Stimulated activated CD4-positive, alpha-beta T cell treated with anti-CD3 and anti-CD28 coated beads, Interleukin-12 subunit alpha, Interleukin-12 subunit beta, amount 100 ng/mL, for 48 hours (primary cell): Measurements from ENCODE around the gene COL3A1.

Experiments used
- DNase-seq, 3 donors: peaks; one replicate each; pipeline ENCODE4 v3.0.0-alpha.2; 2020; ENCODE audit warnings: low read depth in 2 of 3, low spot score in 1 of 3

The COL3A1 gene

DNA sequence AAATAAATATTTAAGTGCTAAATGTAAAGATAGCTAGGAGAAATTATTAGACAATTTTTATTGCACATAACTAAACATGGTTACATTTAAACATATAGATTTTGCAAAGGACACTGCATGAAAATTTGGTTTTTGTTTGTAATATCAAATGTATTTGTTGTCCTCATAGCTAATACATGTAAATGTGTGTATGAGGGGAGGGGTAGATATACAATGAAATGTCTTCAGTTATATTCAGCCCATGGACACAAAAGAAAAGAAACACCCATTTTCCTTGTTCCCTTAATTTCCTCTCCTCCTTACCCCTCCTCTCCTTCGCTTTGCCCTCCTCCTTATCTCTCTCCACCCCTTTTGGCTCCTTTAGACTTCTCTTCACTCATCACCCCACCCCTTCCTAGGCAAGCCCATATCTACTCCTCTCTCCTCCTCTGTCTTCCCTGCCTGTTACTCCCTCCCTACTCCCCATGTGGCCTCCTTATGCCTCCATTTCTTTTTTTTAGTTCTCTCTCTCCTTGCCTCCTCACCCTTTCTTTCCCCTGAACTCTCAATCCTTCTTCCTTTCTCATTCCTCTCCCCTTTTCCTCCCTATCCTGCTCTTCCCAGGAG, 1.4 kb downstream of the COL3A1 start:
- no peak for DNase-seq

DNA sequence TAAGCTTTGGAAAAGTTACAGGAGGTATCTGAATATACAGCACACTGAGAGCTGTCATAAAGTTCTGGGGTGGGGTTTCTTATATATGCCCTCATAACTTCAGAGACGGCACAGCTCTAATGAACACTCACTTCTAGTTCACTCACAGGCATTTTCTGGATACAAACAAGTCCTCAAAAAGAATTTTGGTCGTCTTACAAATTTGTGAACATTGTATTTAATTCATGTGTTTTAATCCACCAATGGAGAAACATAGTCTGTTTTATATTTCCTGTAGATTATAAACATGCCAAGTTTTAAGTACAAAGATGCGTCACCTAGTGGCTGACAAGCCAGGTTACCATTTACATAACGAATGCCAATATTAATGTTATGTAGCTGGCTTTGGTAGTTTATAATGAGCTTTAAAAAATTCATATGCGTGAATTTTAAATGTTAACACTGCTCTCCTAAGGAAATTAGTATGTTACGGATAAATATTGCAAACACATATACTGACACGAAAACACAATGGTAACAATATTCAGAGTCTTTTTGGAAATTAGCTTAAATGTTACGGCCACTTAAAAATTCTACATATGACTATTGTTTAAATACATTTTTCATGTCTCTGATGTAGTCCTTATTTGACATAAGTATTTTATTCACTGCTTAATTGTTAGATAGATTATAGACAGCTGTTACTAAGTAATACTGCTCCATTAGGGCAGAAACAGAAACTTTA, 2.5 kb downstream of the COL3A1 start:
- DNase-seq: no peak

DNA sequence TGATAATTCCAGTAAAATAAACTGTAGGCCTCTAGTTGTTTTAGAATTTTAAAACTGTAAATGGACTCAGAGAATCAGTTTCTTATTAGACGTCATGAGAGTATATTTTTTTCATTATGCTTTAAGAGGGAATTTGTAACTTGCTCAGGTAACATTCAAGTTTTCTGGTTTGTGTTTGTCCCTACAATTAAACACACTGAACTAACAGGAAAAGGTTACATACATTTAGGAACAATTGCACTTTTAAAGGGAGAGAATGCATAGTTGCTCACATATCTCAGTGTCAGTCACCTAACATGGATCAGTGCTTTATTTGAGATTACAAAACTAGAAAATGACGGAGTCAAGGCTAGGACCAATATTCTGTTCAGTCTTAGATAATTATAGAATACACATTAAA, 3.1 kb downstream of the COL3A1 start:
- DNase-seq: no peak

DNA sequence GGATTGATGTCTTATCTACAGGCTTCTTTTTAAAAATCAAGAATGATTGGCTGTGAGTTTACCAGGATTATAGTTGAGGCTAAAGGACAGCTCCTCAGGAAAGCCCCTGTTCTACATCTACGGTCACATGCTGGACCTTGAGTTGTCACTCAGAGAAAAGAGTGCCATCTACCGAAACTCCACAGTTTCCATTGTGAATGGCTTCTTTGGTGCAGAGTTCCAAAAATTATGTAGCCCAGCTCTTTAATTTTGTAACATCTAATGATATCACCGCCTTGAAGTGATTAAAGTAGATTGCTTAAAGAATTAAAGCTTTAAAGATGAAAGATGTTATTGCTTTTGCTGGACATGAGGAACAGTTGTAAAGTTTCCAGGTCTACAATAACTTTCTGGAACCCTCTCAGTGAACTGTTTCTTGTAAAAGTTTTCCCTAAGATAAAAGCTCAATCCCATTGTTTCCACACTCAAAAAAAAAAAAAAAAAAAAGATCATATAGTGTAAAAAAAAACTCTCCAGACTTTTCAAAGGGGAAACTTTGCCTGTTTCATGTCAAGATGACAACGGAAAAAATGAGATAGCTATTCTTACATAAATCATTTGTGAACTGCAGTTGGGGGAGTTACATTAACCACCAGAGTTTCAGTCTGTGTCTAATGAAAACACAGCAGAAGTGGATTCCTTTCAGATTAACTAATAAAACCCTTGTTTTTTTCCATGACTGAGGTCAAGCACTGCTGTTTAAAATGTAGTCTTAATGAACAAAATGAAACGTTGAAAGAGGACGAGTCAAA, 4.3 kb downstream of the COL3A1 start:
- no peak for DNase-seq

DNA sequence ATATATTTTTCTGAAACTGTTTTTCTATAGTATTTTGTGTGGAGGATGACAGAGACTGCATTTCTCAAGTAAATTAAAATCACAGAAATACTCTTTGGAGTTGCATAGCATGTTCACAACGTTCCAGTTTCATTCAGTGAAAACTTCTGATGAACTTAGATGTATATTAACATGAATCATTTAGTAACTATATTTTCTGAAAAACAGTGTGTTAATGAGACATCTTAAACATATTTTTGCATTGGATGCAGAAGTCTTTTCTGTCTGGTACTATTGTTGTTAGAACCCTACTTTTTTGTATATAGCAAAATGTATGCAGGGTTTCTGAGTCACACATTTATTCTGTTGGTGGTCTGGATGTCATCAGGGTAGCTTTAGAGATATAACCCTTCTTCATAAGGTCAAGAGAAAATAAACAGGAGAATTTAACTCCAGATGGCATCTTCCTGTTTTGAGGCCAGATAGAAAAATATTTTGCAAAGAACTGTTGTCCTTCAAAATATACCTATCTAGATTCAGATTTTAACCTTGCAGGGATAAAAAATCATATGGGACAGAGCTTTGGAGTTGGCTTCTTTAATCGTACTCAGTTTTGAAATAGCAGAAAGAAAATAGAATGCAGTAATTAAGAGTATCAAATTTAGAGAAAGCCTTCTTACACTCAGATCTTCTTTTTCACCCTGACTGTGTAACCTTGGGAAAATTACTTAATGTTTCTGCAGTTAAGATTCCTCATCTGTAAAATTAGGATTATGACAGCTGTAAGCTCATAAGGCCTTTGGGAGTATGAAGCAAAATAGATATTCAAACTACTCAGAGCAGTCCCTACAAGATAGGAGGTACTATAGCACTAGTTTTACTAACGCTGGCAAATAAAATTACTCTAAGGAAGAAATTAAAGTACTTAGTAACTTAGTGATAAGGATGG, 5.3 kb downstream of the COL3A1 start:
- DNase-seq: no peak

DNA sequence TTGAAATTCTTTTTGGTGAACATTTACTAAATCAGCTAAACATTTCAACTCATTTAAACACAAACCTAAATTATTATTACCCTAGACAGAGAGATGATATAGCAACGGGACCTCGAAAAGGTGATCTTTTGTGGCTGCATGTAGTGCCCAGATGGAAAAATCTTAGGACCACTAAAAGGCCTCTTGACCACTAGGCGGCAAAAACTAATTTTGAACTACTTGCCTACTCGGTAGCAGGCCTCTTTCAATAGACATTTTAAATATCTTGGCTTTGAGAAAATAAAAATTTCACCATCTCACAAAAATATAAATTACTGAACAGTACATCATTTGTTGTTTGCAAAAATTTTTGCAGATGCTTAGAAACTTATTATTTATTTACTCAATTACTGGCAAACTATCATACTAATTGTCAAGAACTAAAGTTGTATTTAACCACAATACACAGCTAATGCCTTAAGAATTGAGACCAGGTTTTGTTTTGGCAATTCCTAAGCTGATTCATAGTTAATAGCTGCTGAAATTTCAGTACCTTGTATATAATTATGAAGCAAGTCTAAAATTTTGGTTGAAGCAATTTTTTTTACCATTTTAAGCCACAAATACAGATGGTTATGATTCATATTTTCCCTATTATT, 9.4 kb downstream of the COL3A1 start:
- no peak for DNase-seq

DNA sequence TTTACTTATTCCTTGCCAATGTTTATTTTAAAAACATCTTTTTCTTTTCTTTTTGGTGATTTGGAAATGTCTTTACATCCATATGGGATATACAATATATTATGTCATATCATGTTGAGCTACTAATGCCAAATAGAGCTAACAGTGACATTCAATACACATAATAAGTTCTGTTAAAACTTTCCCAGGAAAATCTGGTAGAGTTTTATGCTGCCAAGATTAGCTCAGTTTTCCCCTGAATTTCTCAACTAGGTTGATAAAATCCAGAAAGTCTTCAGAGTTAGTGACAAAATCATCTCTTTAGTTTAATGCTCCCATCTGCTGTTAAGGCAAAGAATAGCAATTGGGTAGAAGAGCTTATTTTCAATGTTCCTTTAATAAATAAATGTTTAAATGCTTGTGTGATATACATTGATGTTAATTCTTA, 9.9 kb downstream of the COL3A1 start:
- no peak for DNase-seq

DNA sequence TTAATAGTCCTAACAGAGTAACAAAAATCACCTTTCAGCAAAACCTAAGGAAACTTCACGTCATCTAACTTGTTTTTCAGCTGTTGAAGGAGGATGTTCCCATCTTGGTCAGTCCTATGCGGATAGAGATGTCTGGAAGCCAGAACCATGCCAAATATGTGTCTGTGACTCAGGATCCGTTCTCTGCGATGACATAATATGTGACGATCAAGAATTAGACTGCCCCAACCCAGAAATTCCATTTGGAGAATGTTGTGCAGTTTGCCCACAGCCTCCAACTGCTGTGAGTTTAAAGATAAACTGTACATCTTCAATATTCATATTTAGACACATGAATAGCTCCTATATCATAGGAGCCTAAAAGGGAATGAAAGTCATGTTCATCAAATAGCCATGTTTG, 10.5 kb downstream of the COL3A1 start:
- no peak for DNase-seq

DNA sequence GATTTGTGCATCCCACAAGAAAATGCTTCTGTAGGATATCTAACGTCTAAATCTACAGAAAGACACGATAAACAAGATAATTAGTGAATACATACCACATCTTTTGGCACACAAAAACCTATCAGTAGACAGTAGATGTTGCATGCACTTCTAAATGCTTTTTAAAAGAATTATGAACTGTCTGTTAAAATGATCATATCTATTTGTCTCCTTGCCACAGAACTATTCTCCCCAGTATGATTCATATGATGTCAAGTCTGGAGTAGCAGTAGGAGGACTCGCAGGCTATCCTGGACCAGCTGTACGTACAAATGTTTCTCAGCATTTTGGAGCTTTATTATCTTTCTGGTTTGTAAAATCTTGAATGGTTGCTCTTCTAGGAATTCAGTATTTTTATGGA, 12.7 kb downstream of the COL3A1 start:
- DNase-seq: no peak

DNA sequence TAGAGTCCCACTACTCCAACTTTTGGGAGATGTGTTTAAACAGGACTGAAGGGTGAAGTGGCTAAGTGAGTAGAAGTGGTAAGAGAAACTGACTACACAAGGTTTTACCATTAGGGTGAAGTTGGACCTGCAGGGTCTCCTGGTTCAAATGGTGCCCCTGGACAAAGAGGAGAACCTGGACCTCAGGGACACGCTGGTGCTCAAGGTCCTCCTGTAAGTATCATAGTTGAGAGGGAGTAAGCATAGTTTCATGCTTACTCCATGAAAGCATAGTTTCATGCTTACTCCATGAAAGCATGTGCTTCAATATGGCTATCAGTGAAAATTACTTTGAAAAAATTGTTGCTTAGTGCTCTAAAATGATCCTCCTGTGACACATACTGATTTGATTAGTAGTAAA, 19.1 kb downstream of the COL3A1 start:
- no peak for DNase-seq

DNA sequence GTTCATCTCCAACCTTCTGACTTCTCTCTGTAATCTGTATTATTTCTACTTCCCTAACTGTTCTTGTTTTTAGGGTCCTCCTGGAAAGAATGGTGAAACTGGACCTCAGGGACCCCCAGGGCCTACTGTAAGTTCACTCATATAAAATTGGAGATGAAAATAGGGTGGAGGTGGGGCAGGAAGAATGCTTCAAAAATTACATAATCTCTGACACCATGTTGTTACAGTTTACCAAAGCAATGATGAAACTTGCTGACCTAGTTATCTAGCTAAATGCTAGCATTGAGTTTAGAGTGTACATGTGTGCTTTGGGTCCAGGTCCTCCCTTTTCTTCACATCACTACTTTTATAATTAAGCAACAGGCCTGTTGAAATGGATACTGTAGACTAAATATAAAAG, 23.1 kb downstream of the COL3A1 start:
- no peak for DNase-seq

DNA sequence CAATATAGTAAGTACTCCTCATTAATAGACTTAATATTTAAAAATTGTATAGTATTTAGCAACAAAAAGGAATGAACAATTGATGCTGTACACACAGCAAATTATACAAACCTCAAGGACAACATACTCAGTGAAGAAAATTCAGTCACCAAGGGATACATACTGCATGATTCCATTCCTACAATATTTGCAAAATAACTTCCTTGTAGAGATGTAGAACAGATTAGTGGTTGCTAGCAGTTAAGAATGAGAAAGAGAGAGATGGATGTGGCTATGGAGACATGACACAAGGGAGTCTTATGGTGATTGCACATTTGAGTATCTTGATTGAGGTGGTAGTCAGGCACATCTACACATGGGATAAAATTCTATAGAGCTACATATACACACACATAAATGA, 26.0 kb downstream of the COL3A1 start:
- DNase-seq: no peak

DNA sequence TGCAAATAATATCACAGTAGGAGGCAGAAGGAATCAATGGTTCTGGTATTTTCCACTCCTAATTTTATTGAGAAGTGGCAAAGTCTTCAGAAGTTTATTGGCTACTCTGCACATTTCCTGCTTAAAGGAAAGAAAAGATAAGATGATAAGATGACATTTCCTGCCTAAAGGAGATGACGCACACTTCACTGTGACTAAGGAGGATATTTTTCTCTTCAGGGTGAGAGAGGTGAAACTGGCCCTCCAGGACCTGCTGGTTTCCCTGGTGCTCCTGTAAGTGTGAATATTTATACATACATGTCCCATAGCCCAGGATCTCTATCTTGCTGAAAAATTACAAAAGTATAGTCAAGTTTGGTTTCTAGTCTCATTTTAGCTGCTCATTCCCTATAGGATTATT, 27.9 kb downstream of the COL3A1 start:
- no peak for DNase-seq

DNA sequence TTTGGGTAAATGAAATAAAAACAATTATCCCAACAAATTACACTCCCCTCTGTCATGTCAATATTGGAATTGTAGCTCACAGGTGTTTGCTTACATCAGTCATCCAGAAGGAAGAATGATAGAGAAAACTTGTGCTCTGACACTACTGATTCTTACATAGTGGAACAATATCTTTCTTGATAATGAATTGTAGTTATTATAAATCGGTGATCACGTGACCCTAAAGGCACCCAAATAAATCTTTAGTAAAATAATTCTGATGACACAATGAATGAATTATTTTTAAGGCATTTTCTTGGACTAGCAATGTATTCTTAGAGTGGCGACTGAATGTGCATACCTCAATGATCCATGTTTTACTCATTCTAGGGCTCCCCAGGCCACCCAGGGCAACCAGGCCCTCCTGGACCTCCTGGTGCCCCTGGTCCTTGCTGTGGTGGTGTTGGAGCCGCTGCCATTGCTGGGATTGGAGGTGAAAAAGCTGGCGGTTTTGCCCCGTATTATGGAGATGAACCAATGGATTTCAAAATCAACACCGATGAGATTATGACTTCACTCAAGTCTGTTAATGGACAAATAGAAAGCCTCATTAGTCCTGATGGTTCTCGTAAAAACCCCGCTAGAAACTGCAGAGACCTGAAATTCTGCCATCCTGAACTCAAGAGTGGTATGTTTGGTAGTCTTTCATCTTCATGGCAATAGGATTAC, 34.5 kb downstream of the COL3A1 start:
- no peak for DNase-seq

DNA sequence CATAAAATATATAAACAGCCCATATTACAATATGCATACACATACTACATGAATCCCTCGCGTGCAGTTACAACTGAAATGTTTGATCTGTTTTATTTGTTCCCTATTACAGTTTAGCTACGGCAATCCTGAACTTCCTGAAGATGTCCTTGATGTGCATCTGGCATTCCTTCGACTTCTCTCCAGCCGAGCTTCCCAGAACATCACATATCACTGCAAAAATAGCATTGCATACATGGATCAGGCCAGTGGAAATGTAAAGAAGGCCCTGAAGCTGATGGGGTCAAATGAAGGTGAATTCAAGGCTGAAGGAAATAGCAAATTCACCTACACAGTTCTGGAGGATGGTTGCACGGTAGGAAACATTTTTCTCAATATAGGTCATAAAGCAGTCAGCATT, 36.4 kb downstream of the COL3A1 start:
- no peak for DNase-seq

DNA sequence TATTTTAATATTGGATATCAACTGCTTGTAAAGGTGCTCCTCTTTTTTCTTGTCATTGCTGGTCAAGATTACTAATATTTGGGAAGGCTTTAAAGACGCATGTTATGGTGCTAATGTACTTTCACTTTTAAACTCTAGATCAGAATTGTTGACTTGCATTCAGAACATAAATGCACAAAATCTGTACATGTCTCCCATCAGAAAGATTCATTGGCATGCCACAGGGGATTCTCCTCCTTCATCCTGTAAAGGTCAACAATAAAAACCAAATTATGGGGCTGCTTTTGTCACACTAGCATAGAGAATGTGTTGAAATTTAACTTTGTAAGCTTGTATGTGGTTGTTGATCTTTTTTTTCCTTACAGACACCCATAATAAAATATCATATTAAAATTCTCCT, 38.2 kb downstream of the COL3A1 start:
- DNase-seq: no peak

DNA sequence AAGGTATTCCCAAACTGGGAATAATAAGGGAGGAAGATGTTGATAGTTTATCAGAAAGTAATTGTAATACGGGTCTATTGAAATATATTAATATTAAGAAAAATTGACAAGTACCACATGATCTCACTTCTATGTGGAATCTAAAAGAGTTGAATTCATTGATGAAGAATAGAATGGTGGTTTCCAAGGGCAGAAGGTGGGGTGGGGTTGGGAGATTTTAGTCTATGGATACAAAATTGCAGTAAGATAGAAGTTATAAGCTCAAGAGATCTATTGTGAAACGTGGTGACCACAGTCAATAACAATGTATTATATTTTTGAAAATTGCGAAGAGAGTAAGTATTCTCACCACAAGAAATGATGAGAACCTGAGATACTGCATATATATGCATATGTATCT, 38.9 kb downstream of the COL3A1 start:
- DNase-seq: no peak

DNA sequence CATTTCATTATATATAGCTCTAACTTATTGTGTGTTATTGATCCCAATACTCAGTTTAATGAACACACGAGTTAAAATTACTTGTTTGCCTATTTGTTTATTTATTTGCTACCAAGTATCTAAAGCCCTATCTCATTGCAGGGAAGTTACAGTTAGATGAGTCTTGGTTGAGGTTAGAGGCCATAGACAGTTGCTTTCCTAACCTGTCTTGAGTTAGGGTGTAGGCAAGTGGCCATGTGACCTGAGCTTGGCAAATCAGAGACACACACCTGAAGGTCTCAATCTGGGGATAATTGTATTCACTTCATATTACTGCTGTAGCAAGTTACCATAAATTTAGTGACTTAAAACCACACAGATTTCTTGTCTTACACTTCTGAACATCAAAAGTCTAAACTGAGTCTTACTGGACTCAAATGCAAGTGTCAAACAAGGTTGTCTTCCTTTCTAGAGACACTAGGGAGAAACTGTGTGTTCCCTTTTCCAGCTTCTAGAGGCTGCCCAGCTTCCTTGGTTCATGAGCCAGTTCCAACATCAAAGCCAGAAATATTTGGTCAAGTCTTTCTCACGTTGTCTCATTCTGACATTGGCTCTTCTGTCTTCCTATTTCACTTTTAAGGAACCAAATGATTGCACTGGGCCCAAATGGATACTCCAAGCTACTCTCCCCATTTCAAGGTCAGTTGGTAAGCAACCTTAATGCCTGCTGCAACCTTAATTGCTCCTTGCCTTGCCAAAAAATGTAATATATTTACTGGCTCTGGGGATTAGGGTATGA, 39.7 kb downstream of the COL3A1 start:
- DNase-seq: no peak

DNA sequence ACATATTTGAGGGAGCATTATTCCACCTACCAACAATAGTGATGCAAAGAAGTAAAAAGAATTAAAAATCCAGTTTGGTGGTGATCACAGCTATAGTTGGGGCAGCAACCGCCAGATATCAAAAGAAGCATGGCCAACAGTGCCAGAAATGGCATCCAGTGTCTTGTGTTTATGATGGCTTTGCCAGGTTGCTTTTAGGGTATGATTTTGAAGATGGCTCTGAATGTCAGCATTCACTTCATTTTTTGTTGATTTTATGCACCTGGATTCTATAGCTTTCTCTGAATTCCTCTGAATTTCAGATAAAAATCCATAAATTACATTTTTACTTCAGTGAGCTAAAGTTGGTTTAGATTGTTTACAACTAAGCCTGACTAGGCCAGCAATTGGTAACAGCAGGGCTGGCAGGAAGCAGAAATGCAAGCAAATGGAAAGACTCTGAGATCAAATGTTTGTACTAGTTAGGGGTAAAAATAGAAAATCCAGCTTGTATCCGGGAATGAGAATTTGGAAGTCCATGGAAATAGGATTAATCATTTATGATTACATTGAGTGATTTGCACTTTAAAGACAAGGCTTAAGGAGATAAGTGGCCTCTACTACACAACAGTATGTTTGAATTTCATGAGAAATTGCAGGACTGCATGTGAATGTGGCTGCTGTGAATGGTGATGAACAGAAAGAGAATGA, 40.4 kb downstream of the COL3A1 start:
- no peak for DNase-seq
